ENCODE measurements around the gene ZNHIT2.

DNA sequence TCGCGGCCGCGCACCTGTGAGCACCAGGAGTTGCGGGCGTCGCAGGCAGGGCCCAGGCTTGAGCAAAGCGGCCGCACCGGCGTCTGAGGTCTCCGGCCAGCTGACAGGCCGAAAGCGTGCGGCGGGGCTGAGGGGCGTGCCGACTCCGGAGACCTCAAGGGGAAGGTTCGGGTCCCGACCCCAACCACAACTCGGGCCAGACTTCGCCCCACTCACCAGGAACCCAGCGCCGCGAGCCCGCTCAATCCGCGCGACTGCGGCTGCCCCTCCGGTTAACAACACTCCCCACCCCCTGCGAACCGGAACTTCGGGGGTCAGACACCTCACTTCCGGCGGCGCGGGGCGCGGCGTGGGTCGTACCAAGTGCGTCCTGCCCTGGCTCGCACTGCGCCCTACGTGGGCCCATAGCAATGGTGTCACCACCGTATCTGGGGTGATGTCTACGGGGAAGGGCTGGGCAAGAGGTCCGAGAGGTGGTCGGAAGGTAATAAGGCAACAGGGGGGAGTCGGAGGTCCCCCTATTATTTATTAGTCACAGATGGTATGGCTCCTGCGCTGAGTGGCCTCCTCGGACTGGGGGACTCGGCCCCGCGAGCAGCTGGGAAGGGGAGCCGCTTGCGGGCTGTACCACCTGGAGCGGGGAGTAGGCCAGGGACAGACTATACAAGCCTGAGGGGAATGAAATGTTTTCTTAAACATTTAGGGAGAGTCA is 16.9 kb upstream of the ZNHIT2 start, which contains the start of gene SYVN1:
- TF ChIP-seq, protein P1, sequence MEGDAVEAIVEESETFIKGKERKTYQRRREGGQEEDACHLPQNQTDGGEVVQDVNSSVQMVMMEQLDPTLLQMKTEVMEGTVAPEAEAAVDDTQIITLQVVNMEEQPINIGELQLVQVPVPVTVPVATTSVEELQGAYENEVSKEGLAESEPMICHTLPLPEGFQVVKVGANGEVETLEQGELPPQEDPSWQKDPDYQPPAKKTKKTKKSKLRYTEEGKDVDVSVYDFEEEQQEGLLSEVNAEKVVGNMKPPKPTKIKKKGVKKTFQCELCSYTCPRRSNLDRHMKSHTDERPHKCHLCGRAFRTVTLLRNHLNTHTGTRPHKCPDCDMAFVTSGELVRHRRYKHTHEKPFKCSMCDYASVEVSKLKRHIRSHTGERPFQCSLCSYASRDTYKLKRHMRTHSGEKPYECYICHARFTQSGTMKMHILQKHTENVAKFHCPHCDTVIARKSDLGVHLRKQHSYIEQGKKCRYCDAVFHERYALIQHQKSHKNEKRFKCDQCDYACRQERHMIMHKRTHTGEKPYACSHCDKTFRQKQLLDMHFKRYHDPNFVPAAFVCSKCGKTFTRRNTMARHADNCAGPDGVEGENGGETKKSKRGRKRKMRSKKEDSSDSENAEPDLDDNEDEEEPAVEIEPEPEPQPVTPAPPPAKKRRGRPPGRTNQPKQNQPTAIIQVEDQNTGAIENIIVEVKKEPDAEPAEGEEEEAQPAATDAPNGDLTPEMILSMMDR (IDR thresholded peaks at IDR 0.05; ENCODE audit: borderline replicate concordance, extremely low read depth, low read length, poor library complexity, severe bottlenecking), result no peak
- no peak for TF ChIP-seq EZH2 (IDR thresholded peaks at IDR 0.05; ENCODE audit: borderline replicate concordance, low read depth, low read length, severe bottlenecking)

Data from DND-41 (cell line).